HepG2 (cell line): ENCODE measurements around the gene BAG5. TPM values are rescaled to one million over a fixed set of nuclear protein-coding genes. Genes with fewer than 3 reads are reported as not detected.

Source experiments
- ARID2 ChIP-seq: sonication (generic); formaldehyde crosslinking; IDR thresholded peaks from 2 replicates; pipeline ENCODE4 v1.8.1; 2022; ENCODE audit warnings: mild to moderate bottlenecking, missing genetic modification reagents, borderline replicate concordance
- BHLHE40 ChIP-seq: IDR thresholded peaks from 2 replicates; pipeline ENCODE4 v1.6.1; 2011; ENCODE audit warnings: low read length, improper control_type of control experiment
- HOXD1 ChIP-seq: sonication (generic); formaldehyde crosslinking; IDR thresholded peaks from 2 replicates; pipeline ENCODE4 v1.5.0; 2020; ENCODE audit warnings: missing genetic modification reagents
- KDM1A ChIP-seq: IDR thresholded peaks from 2 replicates; pipeline ENCODE4 v1.6.1; 2016; ENCODE audit warnings: missing compliant biosample characterization
- MED1 ChIP-seq: sonication (generic); formaldehyde crosslinking; IDR thresholded peaks from 2 replicates; pipeline ENCODE4 v1.4.0; 2020; ENCODE audit warnings: missing genetic modification reagents
- MEIS2 ChIP-seq: sonication (generic); formaldehyde crosslinking; IDR thresholded peaks from 2 replicates; pipeline ENCODE4 v1.9.0; 2021; ENCODE audit warnings: mild to moderate bottlenecking, missing genetic modification reagents
- NPAS2 ChIP-seq: sonication (generic); formaldehyde crosslinking; IDR thresholded peaks from 2 replicates; pipeline ENCODE4 v1.8.0; 2022; ENCODE audit warnings: mild to moderate bottlenecking, missing genetic modification reagents, borderline replicate concordance
- RFX5 ChIP-seq: IDR thresholded peaks from 2 replicates; pipeline ENCODE4 v1.6.1; 2011; ENCODE audit warnings: low read depth, low read length, improper control_type of control experiment
- SIX1 ChIP-seq: sonication (generic); formaldehyde crosslinking; IDR thresholded peaks from 2 replicates; pipeline ENCODE4 v1.4.0; 2020; ENCODE audit warnings: missing genetic modification reagents, borderline replicate concordance
- SMC3 ChIP-seq: IDR thresholded peaks from 2 replicates; pipeline ENCODE4 v1.6.1; 2011; ENCODE audit warnings: low read length, improper control_type of control experiment
- SNAPC4 ChIP-seq: sonication (generic); formaldehyde crosslinking; IDR thresholded peaks from 2 replicates; pipeline ENCODE4 v1.4.0; 2020; ENCODE audit warnings: mild to moderate bottlenecking, missing genetic modification reagents
- SRSF1 ChIP-seq: fragments of 200-400 bp; formaldehyde crosslinking; optimal IDR thresholded peaks from 2 replicates; pipeline ENCODE3; 2017; ENCODE audit warnings: mild to moderate bottlenecking, low read depth, low read length, moderate library complexity
- TFE3 ChIP-seq: IDR thresholded peaks from 2 replicates; pipeline ENCODE4 v1.6.1; 2016
- TRIM24 ChIP-seq: sonication (generic); formaldehyde crosslinking; IDR thresholded peaks from 2 replicates; pipeline ENCODE4 v1.8.0; 2022; ENCODE audit warnings: mild to moderate bottlenecking, missing genetic modification reagents
- YEATS2 ChIP-seq: sonication (generic); formaldehyde crosslinking; IDR thresholded peaks from 2 replicates; pipeline ENCODE4 v1.4.0; 2020; ENCODE audit warnings: missing genetic modification reagents, borderline replicate concordance
- ZNF205 ChIP-seq: IDR thresholded peaks from 2 replicates; pipeline ENCODE4 v1.6.1; 2018; ENCODE audit warnings: missing biosample characterization, missing genetic modification reagents
- ZNF232 ChIP-seq: sonication (generic); formaldehyde crosslinking; IDR thresholded peaks from 2 replicates; pipeline ENCODE4 v1.4.0; 2020; ENCODE audit warnings: missing genetic modification reagents, borderline replicate concordance
- ZNF556 ChIP-seq: sonication (generic); formaldehyde crosslinking; IDR thresholded peaks from 2 replicates; pipeline ENCODE4 v1.4.0; 2020; ENCODE audit warnings: mild to moderate bottlenecking, missing genetic modification reagents, borderline replicate concordance
- ZNF629 ChIP-seq: sonication (generic); formaldehyde crosslinking; conservative IDR thresholded peaks from 2 replicates; pipeline ENCODE4 v1.5.0; 2020; ENCODE audit warnings: missing genetic modification reagents
- ZNF687 ChIP-seq: sonication (generic); formaldehyde crosslinking; IDR thresholded peaks from 2 replicates; pipeline ENCODE4 v1.5.1; 2020; ENCODE audit warnings: mild to moderate bottlenecking, missing genetic modification reagents, moderate library complexity
- polyA plus RNA-seq, 8 experiments: library from polyadenylated mRNA; depleted of rRNA in 3 of 8; stranded (reverse) in 7 of 8; unstranded in 1 of 8; fragments of >200 nt; fragmentation: Illumina TruSeq in 4 of 8; extraction: Trizol in 4 of 8; gene quantifications; 2 replicates each; pipeline versions ENCODE4 v1.2.1 to v1.2.3, GENCODE V29; 2011 to 2016; ENCODE audit warnings: low read depth in 4 of 8, missing spikeins in 1 of 8, mixed read lengths in 1 of 8; ENCODE audit not compliant: insufficient read depth in 1 of 8
- total RNA-seq, 5 experiments: library from RNA; depleted of rRNA; stranded (reverse); fragments of >200 nt; fragmentation: Illumina TruSeq; extraction: Trizol; gene quantifications; 2 replicates each; pipeline ENCODE4 v1.2.3, GENCODE V29; 2016; ENCODE audit warnings: low read depth in 1 of 5

BAG5 gene
- total and polyA plus RNA-seq, 2 of the 13 experiments (the other 11 are each of a cell fraction or from before 2014, with no cell fraction given): 3.5 to 21.0 TPM

GRCh38 chr14:103546652-103547454 lies 15.6 kb downstream of the BAG5 start (continued):
- no peak for TF ChIP-seq SNAPC4 (CRISPR knock-in tag)
- TF ChIP-seq SRSF1: peak; percentile 47
- no peak for TF ChIP-seq SIX1
- TF ChIP-seq ZNF687 (CRISPR knock-in tag): peak; percentile 74
- TF ChIP-seq RFX5: no peak
- no peak for TF ChIP-seq ARID2
- no peak for TF ChIP-seq KDM1A
- no peak for TF ChIP-seq YEATS2 (CRISPR knock-in tag)
- no peak for TF ChIP-seq ZNF232 (CRISPR knock-in tag)
- TF ChIP-seq BHLHE40: peak; percentile 47; the same call in 1 of the 2 replicates
- no peak for TF ChIP-seq TFE3 (CRISPR knock-in tag)
- TF ChIP-seq ZNF629 (CRISPR knock-in tag): no peak
- peak; percentile 55 for TF ChIP-seq SMC3
- 0 out of 2 replicates have a peak, but pooled peaks have one; percentile 25 for TF ChIP-seq MED1 (CRISPR knock-in tag)
- TF ChIP-seq TRIM24 (CRISPR knock-in tag): no peak
- no peak for TF ChIP-seq MEIS2
- TF ChIP-seq ZNF556 (CRISPR knock-in tag): 0 out of 2 replicates have a peak, but pooled peaks have one; percentile 36
- TF ChIP-seq HOXD1: 0 out of 2 replicates have a peak, but pooled peaks have one; percentile 49
- TF ChIP-seq NPAS2: no peak
- 0 out of 2 replicates have a peak, but pooled peaks have one; percentile 35 for TF ChIP-seq ZNF205 (CRISPR knock-in tag)
